ENCODE data around the gene CHRM3. TPM values are rescaled to one million over a fixed set of nuclear protein-coding genes. Genes with fewer than 3 reads are reported as not detected.

The CHRM3 gene
- total RNA-seq, 1 experiment from 2014 or later: 0.13 TPM

GRCh38 chr1:239361403-239361802 lies 25.0 kb upstream of the CHRM3 start:
- H3K36me3 ChIP-seq (ENCODE audit: control insufficient read depth, insufficient read depth, low read length): no peaks in the 10 kb centered on the region
- H3K4me1 ChIP-seq (ENCODE audit: control insufficient read depth, insufficient read depth, low read length): no peaks in the 10 kb centered on the region
- BruUV-seq (replicated peaks): no TSS peak
- DNase-seq (ENCODE audit: low read depth, low spot score) (peak; percentile 20), ATAC-seq (no peak)
- H3K27ac ChIP-seq (ENCODE audit: low read length): no peak overlapping the region
- no peak overlapping the region for H3K4me3 ChIP-seq (ENCODE audit: low read depth in 2 of 2, low read length in 2 of 2)
- no peak for TF ChIP-seq POLR2AphosphoS5 (IDR thresholded peaks at IDR 0.05; ENCODE audit: low read depth, low read length)
- TF ChIP-seq TCF7L2 (IDR thresholded peaks at IDR 0.05; ENCODE audit: low read depth, low read length): no peak
- TF ChIP-seq REST (IDR thresholded peaks at IDR 0.05; ENCODE audit: insufficient read depth in 1 of 2, low read depth in 2 of 2, low read length in 1 of 2): no peak
- TF ChIP-seq, protein P1, sequence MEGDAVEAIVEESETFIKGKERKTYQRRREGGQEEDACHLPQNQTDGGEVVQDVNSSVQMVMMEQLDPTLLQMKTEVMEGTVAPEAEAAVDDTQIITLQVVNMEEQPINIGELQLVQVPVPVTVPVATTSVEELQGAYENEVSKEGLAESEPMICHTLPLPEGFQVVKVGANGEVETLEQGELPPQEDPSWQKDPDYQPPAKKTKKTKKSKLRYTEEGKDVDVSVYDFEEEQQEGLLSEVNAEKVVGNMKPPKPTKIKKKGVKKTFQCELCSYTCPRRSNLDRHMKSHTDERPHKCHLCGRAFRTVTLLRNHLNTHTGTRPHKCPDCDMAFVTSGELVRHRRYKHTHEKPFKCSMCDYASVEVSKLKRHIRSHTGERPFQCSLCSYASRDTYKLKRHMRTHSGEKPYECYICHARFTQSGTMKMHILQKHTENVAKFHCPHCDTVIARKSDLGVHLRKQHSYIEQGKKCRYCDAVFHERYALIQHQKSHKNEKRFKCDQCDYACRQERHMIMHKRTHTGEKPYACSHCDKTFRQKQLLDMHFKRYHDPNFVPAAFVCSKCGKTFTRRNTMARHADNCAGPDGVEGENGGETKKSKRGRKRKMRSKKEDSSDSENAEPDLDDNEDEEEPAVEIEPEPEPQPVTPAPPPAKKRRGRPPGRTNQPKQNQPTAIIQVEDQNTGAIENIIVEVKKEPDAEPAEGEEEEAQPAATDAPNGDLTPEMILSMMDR (IDR thresholded peaks at IDR 0.05): no peak
- TF ChIP-seq SIN3A (IDR thresholded peaks at IDR 0.05; ENCODE audit: borderline replicate concordance, insufficient read depth, low read depth, low read length): no peak
- ChIA-PET CTCF (no interaction called here), POLR2A (no interaction called here)
- in situ Hi-C loops (cut with HindIII; ENCODE audit: low pct_unique_long_range_greater_than_20kb, low sequenced_read_pairs): no loop called here
- intact Hi-C loops (cut with micrococcal nuclease; ENCODE audit: unreplicated experiment): no loop called here
- no peaks in the 10 kb centered on the region for H3K27me3 ChIP-seq (ENCODE audit: control insufficient read depth, insufficient read depth, low read length)
- H3K9me3 ChIP-seq (ENCODE audit: control insufficient read depth, insufficient read depth, low read depth, low read length): no peaks in the 10 kb centered on the region

DNA sequence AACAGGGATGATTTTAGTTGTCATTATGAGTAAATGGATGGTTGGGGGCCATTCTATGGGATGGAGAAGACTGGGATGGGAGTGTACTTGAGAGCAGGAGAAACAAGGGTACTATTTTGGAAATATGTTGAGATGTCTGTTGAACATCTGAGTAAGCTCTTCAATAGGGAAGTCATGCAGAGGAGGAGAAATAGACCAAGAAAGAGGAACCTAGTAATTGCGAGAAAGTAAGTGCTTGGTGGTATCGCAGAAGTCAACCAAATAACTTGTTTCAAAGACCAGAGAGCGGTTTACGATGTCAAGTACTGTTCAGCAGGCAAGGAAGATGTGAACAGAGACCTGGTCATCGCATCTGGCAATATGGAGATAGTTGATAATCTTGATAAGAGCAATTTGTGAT lies 22.4 kb upstream of the CHRM3 start:
- intact Hi-C loops (cut with micrococcal nuclease; ENCODE audit: unreplicated experiment) (no loop called here), in situ Hi-C loops (cut with HindIII; ENCODE audit: low pct_unique_long_range_greater_than_20kb, low sequenced_read_pairs) (no loop called here)
- TF ChIP-seq SIN3A (IDR thresholded peaks at IDR 0.05; ENCODE audit: borderline replicate concordance, insufficient read depth, low read depth, low read length): no peak
- no peak overlapping the region for H3K4me3 ChIP-seq (ENCODE audit: low read depth in 2 of 2, low read length in 2 of 2)
- BruUV-seq (replicated peaks): no TSS peak
- ATAC-seq (no peak), DNase-seq (ENCODE audit: low read depth, low spot score) (no peak)
- H3K27ac ChIP-seq (ENCODE audit: low read length): no peak overlapping the region
- no peaks in the 10 kb centered on the region for H3K4me1 ChIP-seq (ENCODE audit: control insufficient read depth, insufficient read depth, low read length)
- ChIA-PET POLR2A (no interaction called here), CTCF (no interaction called here)
- no peaks in the 10 kb centered on the region for H3K9me3 ChIP-seq (ENCODE audit: control insufficient read depth, insufficient read depth, low read depth, low read length)
- no peaks in the 10 kb centered on the region for H3K27me3 ChIP-seq (ENCODE audit: control insufficient read depth, insufficient read depth, low read length)
- H3K36me3 ChIP-seq (ENCODE audit: control insufficient read depth, insufficient read depth, low read length): no peaks in the 10 kb centered on the region

- Histone ChIP-seq H3K36me3 (ENCODE audit: control insufficient read depth, insufficient read depth, low read length) (no peaks in the 10 kb centered on the region), H3K4me3 (ENCODE audit: low read depth in 2 of 2, low read length in 2 of 2) (no peak overlapping the region), H3K27me3 (ENCODE audit: control insufficient read depth, insufficient read depth, low read length) (no peaks in the 10 kb centered on the region), H3K27ac (ENCODE audit: low read length) (no peak overlapping the region), H3K4me1 (ENCODE audit: control insufficient read depth, insufficient read depth, low read length) (no peaks in the 10 kb centered on the region), H3K9me3 (ENCODE audit: control insufficient read depth, insufficient read depth, low read depth, low read length) (no peaks in the 10 kb centered on the region)
- BruUV-seq (replicated peaks): no TSS peak
- ATAC-seq (no peak), DNase-seq (ENCODE audit: low read depth, low spot score) (no peak)
- TF ChIP-seq SIN3A (IDR thresholded peaks at IDR 0.05; ENCODE audit: borderline replicate concordance, insufficient read depth, low read depth, low read length) (no peak), POLR2AphosphoS5 (IDR thresholded peaks at IDR 0.05; ENCODE audit: low read depth, low read length) (no peak), REST (IDR thresholded peaks at IDR 0.05; ENCODE audit: insufficient read depth in 1 of 2, low read depth in 2 of 2, low read length in 1 of 2) (no peak), TCF7L2 (IDR thresholded peaks at IDR 0.05; ENCODE audit: low read depth, low read length) (no peak)
- TF ChIP-seq, protein P1 (IDR thresholded peaks at IDR 0.05): no peak
- POLR2A ChIA-PET: no interaction called here
- CTCF ChIA-PET: no interaction called here
- in situ Hi-C loops (cut with HindIII; ENCODE audit: low pct_unique_long_range_greater_than_20kb, low sequenced_read_pairs): no loop called here
- intact Hi-C loops (cut with micrococcal nuclease; ENCODE audit: unreplicated experiment): no loop called here
Observed at GRCh38 chr1:239367196-239367810, 19.1 kb upstream of the CHRM3 start.
